Stimulated activated CD4-positive, alpha-beta T cell treated with anti-CD3 and anti-CD28 coated beads, TNF-alpha, amount 100 ng/mL, for 1 hour (primary cell): ENCODE measurements around the gene MRPL23.
"Not testable (repeated sequence)": the region's sequence is repeated elsewhere in the genome, so short reads cannot be mapped to it uniquely, and the experiment has no call there.

Experiments used
- DNase-seq, 3 donors: peaks; one replicate each; pipeline ENCODE4 v3.0.0-alpha.2; 2020; ENCODE audit warnings: low read depth in 3 of 3, low spot score in 1 of 3

The MRPL23 gene

GRCh38 chr11:1932681-1933080 lies 14.5 kb upstream of the MRPL23 start:
- DNase-seq, result no peak

- DNase-seq, result no peak
Observed at GRCh38 chr11:1933416-1934334, 13.5 kb upstream of the MRPL23 start.

GRCh38 chr11:1934335-1935155 lies 12.6 kb upstream of the MRPL23 start:
- DNase-seq, result no peak

GRCh38 chr11:1935156-1936071 lies 11.7 kb upstream of the MRPL23 start:
- DNase-seq, result no peak

GRCh38 chr11:1936072-1936780 lies 10.9 kb upstream of the MRPL23 start:
- no peak for DNase-seq

GRCh38 chr11:1936781-1937615 lies 10.1 kb upstream of the MRPL23 start:
- no peak for DNase-seq

GRCh38 chr11:1937616-1938342 lies 9.4 kb upstream of the MRPL23 start:
- DNase-seq, result no peak

GRCh38 chr11:1938343-1939005 lies 8.7 kb upstream of the MRPL23 start:
- DNase-seq, result no peak

GRCh38 chr11:1939006-1939625 lies 8.0 kb upstream of the MRPL23 start:
- DNase-seq, result no peak

- not testable (repeated sequence) for DNase-seq
Observed at GRCh38 chr11:1939788-1940187, 7.3 kb upstream of the MRPL23 start.

GRCh38 chr11:1942558-1943260 lies 4.4 kb upstream of the MRPL23 start:
- DNase-seq, result no peak

- DNase-seq, result no peak
Observed at GRCh38 chr11:1943576-1943975, 3.6 kb upstream of the MRPL23 start.

- DNase-seq, result no peak
Observed at GRCh38 chr11:1943977-1944376, 3.2 kb upstream of the MRPL23 start.

GRCh38 chr11:1947592-1948237 lies 583 bp downstream of the MRPL23 start:
- no peak for DNase-seq

GRCh38 chr11:1948389-1948788 lies 1.3 kb downstream of the MRPL23 start:
- DNase-seq, result no peak

- no peak for DNase-seq
Observed at GRCh38 chr11:1949302-1949701, 2.2 kb downstream of the MRPL23 start.

GRCh38 chr11:1949922-1950321 lies 2.8 kb downstream of the MRPL23 start:
- DNase-seq, result no peak
